ENCODE data around the gene GPX7. TPM values are rescaled to one million over a fixed set of nuclear protein-coding genes. Genes with fewer than 3 reads are reported as not detected.
A peak's percentile ranks its signal among the peaks of the same experiment; 100 is the strongest.

GPX7 gene
- total RNA-seq, 2 donors from 2014 or later: 14.0 to 20.5 TPM

DNA sequence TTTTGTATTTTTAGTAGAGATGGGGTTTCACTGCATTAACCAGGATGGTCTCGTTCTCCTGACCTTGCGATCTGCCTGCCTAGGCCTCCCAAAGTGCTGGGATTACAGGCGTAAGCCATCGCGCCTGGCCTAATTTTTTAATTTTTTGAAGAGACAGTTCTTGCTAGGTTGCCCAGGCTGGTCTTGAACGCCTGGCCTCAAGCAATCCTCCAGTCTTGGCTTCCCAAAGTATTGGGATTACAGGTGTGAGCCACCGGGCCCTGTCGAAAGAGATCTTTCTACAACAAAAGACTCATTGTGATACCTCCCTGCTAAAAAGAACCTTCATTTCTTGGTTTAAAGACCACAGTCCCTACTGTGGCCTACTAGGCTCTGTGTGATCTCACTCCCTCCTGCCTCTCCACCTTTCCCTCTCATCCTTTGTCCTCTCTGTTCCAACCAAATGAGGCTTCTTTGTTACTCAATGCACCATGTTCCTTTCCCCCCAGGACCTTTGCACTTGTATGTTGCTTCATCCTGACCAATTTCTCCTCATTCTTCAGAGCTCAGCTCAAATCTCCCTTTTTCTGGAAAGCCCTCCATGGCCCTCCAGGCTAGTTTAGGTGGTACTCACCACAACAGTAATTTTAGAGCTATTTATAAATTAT is 1.5 kb upstream of the GPX7 start:
- Mint-ChIP-seq H3K4me3 (peak overlapping the region; percentile 92), H3K9me3 (no peaks in the 10 kb centered on the region), H3K27ac (peak overlapping the region; percentile 98), H3K4me1 (peaks cover 16% of the 10 kb centered on the region), H3K36me3 (ENCODE audit: low read depth) (no peaks in the 10 kb centered on the region), H3K27me3 (no peaks in the 10 kb centered on the region)
- no peak for ATAC-seq (replicated peaks)

DNA sequence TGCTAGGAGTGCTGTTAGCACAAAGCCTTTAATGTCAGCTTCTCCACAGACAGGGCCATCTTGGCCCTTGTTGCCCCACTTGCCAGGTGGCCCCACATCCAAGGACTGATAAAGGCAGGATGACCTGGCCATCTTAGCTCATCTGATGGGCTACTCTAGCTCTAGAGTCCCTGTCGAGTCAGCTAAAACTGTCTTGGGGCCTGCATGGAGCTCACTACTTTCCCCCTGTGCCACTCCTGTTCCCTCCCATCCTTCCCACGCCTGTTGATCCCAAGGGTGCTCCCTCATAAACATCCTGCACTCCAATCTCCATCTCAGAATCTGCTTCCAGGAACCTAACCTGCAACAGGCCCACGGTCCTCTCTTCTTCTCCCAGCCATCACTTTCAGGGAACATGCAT is 652 bp upstream of the GPX7 start:
- Mint-ChIP-seq H3K36me3 (ENCODE audit: low read depth) (peaks cover 5% of the 10 kb centered on the region), H3K4me3 (peak overlapping the region; percentile 92), H3K27me3 (no peaks in the 10 kb centered on the region), H3K4me1 (peaks cover 16% of the 10 kb centered on the region), H3K9me3 (no peaks in the 10 kb centered on the region), H3K27ac (peak overlapping the region; percentile 98)
- no peak for ATAC-seq (replicated peaks)

DNA sequence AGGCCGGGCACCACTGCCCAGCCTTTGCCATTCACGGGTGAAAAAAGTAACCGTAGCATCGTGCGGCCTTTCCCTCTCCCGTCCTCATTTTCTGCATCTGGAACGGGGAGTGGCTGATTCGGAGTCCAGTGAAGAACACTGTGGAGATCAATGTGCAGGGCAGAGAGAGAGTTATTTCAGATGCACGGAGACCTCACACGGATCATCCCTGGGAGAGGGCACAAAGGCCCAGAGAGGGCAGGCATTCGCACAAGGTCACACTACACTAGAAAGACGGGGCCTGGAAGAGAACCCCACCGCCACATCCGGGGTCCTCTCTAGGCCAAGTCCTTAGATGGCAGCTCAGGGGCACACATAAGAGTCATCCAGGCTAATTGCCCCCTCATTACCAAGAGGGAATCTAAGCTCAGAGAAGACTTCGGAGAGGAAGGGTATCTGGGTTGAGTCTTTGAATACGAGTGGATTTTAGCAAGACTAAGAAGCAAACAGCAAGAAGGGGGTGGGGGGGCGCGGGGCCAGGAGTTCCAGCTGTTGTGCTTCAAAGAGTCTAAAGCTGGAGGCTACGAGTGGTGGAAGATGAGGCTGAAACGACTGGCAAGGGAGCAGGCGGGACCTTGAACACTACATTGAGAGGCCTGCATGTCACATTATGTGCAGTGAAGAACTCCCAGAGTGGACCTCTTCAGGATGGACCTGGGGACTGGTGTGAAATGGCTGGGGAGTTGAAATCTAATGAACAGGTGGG is 857 bp downstream of the GPX7 start:
- Mint-ChIP-seq H3K4me1 (peaks cover 16% of the 10 kb centered on the region), H3K9me3 (no peaks in the 10 kb centered on the region), H3K36me3 (ENCODE audit: low read depth) (peaks cover 20% of the 10 kb centered on the region), H3K27ac (peak overlapping the region; percentile 98), H3K27me3 (no peaks in the 10 kb centered on the region), H3K4me3 (peak overlapping the region; percentile 92)
- ATAC-seq (replicated peaks): peak; percentile 43

DNA sequence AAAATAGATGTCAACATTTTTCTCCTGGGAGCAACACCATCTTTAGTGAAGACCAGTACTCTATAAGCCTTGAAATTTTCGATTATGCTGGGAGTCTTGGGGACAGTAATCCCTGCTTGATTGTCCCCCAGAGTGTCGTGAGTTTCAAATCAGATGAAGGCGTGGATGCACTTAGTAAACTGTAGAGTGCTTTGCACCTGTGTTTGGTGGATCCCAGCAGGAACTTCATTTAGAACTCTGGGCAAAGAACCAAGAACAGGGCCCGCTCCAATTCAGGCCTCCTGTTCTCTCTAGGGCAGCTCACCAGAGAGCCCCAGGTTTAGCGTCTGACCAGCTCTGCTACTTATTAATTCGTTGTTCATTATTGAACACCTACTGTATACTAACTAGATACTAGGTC is 1.5 kb downstream of the GPX7 start:
- Mint-ChIP-seq H3K36me3 (ENCODE audit: low read depth) (peaks cover 26% of the 10 kb centered on the region), H3K4me1 (peaks cover 16% of the 10 kb centered on the region), H3K4me3 (peak overlapping the region; percentile 92), H3K9me3 (no peaks in the 10 kb centered on the region), H3K27me3 (no peaks in the 10 kb centered on the region), H3K27ac (peak overlapping the region; percentile 98)
- no peak for ATAC-seq (replicated peaks)

DNA sequence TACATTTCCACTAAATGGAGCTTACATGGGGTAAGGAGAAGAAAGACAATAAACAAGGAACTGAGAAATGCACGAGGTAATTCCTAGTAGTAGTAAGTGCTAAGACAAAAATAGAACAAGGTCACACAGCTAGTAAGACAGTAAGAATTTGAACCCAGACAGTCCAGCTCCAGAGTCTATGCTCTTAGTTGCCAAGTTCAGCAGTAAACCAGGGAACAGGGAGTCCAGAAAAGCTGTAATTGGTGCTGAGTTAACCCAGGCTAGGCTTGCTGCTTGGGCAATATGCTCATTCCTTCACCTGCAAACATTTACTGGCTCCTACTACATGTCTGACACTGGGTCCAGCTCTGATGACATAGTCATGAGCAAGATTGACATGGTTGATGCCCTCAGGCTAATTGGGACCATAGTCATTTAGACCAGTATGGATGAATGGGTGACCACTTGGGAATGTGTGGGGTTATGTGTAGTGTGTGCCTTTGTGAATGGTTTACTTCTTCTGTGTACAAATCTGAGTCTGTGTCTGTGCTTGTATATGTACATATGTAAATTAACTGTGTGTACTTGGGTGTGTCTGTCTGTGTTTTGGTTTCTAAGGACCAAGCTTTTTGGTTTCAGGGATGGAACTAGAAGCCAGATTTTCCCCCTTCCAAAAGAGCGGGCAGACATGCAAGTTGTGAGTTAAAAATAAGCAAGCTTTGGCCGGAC is 2.0 kb downstream of the GPX7 start:
- Mint-ChIP-seq H3K36me3 (ENCODE audit: low read depth) (peaks cover 32% of the 10 kb centered on the region), H3K27me3 (no peaks in the 10 kb centered on the region), H3K27ac (peak overlapping the region; percentile 98), H3K4me3 (peak overlapping the region; percentile 92), H3K4me1 (peaks cover 16% of the 10 kb centered on the region), H3K9me3 (no peaks in the 10 kb centered on the region)
- no peak for ATAC-seq (replicated peaks)

DNA sequence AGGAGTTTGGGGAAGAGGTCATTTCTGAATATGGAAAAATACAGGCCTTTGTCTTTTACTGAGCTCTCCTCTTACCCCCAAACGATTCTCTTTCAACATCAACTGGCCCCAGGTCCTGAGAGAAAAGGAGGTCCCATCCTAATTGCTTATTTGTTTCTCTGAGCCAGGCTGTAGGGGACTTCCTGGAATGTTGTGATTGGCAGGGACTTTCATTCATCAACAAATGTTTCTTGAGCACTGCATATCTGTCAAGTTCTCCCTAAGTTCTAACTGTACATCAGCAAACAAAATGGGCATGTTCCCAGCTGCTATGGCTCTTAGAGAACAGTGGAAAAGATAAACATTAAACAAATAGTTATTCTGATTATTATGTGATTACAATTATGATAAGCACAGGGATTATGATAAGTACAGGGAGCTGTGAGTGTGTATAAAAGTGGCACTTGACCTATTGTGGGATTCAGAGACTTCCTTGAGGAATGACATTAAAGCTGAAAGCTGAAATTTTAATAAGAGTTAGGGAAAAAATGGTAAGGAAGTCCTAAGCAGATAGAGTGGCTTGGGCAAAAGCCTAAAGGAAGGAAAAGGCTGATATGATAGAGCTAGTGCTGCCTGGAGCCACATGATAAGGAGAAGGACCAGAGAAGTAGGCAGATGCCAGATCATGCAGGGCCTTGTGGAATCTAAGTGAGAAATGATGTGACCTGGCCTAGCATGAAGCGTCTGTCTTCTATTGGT is 11.6 kb downstream of the GPX7 start:
- Mint-ChIP-seq H3K4me1 (peaks cover 12% of the 10 kb centered on the region), H3K9me3 (no peaks in the 10 kb centered on the region), H3K36me3 (ENCODE audit: low read depth) (peaks cover 4% of the 10 kb centered on the region), H3K4me3 (no peak overlapping the region), H3K27ac (peak overlapping the region; percentile 25), H3K27me3 (no peaks in the 10 kb centered on the region)
- ATAC-seq (replicated peaks): no peak

DNA sequence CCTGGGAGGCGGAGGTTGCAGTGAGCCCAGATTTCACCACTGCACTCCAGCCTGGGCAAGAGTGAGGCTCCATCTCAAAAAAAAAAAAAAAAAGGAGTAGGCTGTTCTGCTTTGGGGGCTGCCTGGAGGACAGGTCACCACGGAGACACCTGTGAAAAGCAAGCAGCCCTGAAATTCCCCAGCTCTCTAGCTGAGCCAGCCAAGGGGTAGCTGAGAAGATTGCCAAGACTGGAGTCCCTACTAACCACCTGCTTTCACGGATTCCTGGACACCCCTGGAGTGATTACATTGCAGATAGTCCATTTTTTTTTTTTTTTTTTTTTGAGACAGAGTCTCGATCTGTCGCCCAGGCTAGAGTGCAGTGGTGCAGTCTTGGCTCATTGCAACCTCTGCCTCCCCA is 12.5 kb downstream of the GPX7 start:
- Mint-ChIP-seq H3K4me1 (peaks cover 12% of the 10 kb centered on the region), H3K4me3 (no peak overlapping the region), H3K27me3 (no peaks in the 10 kb centered on the region), H3K9me3 (no peaks in the 10 kb centered on the region), H3K27ac (no peak overlapping the region), H3K36me3 (ENCODE audit: low read depth) (no peaks in the 10 kb centered on the region)
- ATAC-seq (replicated peaks): no peak

DNA sequence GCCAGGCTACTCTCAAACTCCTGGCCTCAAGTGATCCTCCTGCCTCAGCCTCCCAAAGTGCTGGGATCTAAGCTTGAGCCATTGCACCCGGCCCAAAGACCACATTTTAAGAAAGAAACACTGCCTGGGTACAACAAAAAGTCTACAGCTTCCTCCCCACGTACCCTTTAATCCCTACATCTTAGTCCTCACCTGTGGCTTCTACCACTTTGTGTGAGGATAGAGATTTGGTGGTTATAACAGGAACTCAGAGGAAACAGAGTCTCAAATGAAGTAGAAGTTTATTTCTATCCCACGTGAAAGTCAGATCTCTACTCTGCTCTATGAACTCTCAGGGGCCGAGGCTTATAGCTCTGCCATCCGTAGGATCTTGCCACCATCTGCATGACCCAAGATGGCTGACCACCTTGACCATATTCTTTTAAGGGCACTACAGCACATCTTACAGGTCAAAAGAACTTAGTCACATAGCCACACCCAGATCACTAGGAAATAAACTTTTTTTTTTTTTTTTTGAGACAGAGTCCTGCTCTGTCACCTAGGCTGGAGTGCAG is 13.4 kb downstream of the GPX7 start:
- peaks cover 12% of the 10 kb centered on the region for H3K4me1 Mint-ChIP-seq
- ATAC-seq (replicated peaks): no peak
- H3K27ac Mint-ChIP-seq: peak overlapping the region; percentile 50

DNA sequence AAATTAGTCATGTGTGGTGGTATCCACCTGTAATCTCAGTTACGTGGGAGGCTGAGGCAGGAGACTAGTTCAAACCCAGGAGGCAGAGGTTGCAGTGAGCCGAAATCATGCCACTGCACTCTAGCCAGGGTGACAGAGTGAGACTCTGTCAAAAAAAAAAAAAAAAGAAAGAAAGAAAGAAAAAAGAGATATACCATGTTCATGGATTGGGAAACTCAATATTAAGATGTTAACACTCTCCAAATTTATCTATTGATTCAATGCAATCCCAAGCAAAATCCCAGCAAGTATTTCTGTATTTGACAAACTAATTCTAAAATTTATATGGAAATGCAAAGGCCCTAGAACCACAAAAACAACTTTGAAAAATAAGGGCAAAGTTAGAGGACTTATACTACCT is 19.8 kb downstream of the GPX7 start:
- Mint-ChIP-seq H3K36me3 (ENCODE audit: low read depth) (peaks cover 9% of the 10 kb centered on the region), H3K4me3 (no peak overlapping the region), H3K9me3 (no peaks in the 10 kb centered on the region), H3K27ac (no peak overlapping the region), H3K4me1 (no peaks in the 10 kb centered on the region), H3K27me3 (no peaks in the 10 kb centered on the region)
- ATAC-seq (replicated peaks): no peak

More for the DNA sequence above, 13.4 kb downstream of the GPX7 start:
- Mint-ChIP-seq H3K4me3 (no peak overlapping the region), H3K9me3 (no peaks in the 10 kb centered on the region), H3K36me3 (ENCODE audit: low read depth) (peaks cover 6% of the 10 kb centered on the region), H3K27me3 (no peaks in the 10 kb centered on the region)

DNA sequence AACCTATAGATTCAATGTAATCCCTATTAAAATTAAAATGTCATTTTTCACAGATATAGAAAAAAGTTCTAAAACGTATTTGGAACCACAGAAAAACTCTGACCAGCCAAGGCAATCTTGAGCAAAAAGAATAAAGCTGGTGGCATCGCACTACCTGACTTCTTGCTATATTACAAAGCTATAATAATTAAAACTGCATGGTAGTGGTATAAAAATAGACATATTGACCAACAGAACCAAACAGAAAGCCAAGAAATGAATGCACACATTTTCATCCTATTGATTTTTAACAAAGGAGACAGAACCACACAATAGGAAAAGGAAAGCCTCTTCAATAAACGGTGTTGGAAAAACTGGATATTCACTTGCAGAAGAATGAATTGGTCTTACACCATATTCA is 21.6 kb downstream of the GPX7 start:
- H3K4me3 Mint-ChIP-seq: no peak overlapping the region
- H3K27me3 Mint-ChIP-seq: no peaks in the 10 kb centered on the region
- no peak for ATAC-seq (replicated peaks)
- H3K4me1 Mint-ChIP-seq: no peaks in the 10 kb centered on the region
- H3K36me3 Mint-ChIP-seq (ENCODE audit: low read depth): peaks cover 9% of the 10 kb centered on the region
- H3K27ac Mint-ChIP-seq: no peak overlapping the region
- H3K9me3 Mint-ChIP-seq: no peaks in the 10 kb centered on the region

DNA sequence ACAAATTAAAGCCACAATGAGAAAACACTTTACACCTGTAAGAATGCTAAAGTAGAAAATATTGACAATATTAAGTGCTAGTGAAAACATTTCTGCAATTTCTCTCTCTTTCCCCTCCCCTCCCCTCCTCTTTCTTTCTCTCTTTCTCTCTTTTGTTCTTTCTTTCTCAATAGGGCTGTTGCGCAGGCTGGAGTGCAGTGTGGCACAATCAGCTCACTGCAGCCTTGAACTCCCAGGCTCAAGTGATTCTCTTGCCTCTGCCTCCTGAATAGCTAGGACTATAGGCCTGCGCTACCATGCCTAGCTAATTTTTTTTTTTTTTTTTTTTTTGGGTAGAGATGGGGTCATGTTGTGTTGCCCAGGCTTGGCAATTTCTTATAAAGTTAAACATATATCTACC is 24.9 kb downstream of the GPX7 start:
- Mint-ChIP-seq H3K36me3 (ENCODE audit: low read depth) (no peaks in the 10 kb centered on the region), H3K9me3 (no peaks in the 10 kb centered on the region), H3K4me1 (no peaks in the 10 kb centered on the region), H3K4me3 (no peak overlapping the region), H3K27ac (no peak overlapping the region), H3K27me3 (no peaks in the 10 kb centered on the region)
- no peak for ATAC-seq (replicated peaks)

DNA sequence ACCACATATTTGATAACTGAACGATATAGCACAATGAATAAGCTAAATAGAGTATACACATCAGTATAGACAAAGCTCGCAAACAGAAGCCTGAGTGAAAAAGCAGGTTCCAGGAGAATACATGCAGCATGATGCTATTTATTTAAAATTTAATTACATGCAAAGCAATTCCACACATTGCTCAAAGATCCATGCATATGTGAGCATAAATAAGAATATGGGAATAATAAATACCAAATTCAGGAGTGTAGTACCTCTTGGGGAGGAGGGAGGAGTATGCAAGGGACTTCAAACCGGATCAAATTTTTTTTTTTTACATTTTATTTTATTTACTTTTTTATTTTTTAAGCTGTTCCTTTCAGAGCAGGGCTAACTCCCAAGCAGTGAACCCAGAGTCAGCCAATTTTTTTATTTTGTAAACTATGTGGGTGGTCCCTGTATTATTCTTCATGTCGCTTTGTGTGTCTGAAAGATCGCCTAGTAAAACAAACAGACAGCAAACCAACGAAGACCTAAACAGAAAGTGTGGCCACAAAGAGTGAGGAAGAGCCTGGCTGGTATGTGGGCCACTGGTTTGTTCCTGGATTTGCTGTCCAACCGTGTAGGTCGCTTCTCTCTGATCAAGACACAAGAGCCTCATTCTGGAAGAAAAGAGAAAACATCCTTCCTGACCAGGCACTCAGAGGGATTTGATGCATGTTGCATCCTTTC is 26.6 kb downstream of the GPX7 start:
- Mint-ChIP-seq H3K36me3 (ENCODE audit: low read depth) (peaks cover 3% of the 10 kb centered on the region), H3K4me1 (peaks cover 3% of the 10 kb centered on the region), H3K27ac (no peak overlapping the region), H3K4me3 (no peak overlapping the region), H3K27me3 (no peaks in the 10 kb centered on the region), H3K9me3 (no peaks in the 10 kb centered on the region)
- ATAC-seq (replicated peaks): no peak

DNA sequence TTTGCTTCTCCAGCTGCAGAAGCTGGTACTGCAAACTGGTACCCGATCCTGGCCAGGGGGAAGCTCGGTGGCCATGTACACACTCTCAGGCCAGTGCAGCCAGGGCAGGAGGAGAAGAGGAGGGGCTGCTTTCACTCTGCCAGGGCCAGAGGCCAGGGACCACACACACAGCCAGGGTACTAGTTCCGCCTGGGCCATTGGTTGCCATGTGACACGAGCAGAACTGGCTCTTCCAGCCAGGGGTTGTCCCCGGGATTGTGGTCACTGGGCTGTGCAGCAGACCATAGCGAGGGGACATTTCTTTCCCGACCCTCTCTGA is 27.1 kb downstream of the GPX7 start:
- H3K27me3 Mint-ChIP-seq: no peaks in the 10 kb centered on the region
- no peaks in the 10 kb centered on the region for H3K9me3 Mint-ChIP-seq
- ATAC-seq (replicated peaks): no peak
- no peak overlapping the region for H3K27ac Mint-ChIP-seq
- peaks cover 8% of the 10 kb centered on the region for H3K4me1 Mint-ChIP-seq
- peaks cover 7% of the 10 kb centered on the region for H3K36me3 Mint-ChIP-seq (ENCODE audit: low read depth)
- H3K4me3 Mint-ChIP-seq: no peak overlapping the region

DNA sequence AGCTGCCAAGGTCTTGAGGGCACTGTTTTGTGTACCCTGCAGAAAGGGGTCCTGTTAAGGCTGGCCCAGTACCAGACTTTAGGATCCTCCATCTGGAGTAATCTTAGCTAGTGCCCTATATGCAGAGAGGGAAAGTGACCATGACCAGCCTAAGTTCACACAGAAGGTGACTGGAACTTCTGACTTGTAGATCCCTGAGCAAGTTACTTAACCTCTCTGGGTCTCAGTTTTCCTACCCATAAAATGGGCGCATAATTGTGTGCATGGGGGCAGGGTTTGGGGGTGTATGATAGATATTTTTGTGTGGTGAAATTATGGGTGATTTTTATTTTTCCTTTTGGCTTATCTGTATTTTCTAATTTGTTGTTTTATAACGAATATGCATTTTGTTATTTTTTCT is 27.5 kb downstream of the GPX7 start:
- Mint-ChIP-seq H3K36me3 (ENCODE audit: low read depth) (peaks cover 7% of the 10 kb centered on the region), H3K27me3 (no peaks in the 10 kb centered on the region), H3K27ac (no peak overlapping the region), H3K4me1 (peaks cover 10% of the 10 kb centered on the region), H3K4me3 (no peak overlapping the region), H3K9me3 (no peaks in the 10 kb centered on the region)
- no peak for ATAC-seq (replicated peaks)

All from activated T-helper 17 cell treated with anti-CD3 and anti-CD28 coated beads, Interleukin-2, amount 50 U/mL, for 72 hours (primary cell).